Activated CD4-positive, alpha-beta T cell treated with anti-CD3 and anti-CD28 coated beads for 4 hours (primary cell): ENCODE measurements around the gene MAN1C1.
"Not testable (repeated sequence)": the region's sequence is repeated elsewhere in the genome, so short reads cannot be mapped to it uniquely, and the experiment has no call there.

Experiments
- DNase-seq, 2 donors: peaks; one replicate each; pipeline ENCODE4 v3.0.0-alpha.2; 2020

MAN1C1 gene

DNA sequence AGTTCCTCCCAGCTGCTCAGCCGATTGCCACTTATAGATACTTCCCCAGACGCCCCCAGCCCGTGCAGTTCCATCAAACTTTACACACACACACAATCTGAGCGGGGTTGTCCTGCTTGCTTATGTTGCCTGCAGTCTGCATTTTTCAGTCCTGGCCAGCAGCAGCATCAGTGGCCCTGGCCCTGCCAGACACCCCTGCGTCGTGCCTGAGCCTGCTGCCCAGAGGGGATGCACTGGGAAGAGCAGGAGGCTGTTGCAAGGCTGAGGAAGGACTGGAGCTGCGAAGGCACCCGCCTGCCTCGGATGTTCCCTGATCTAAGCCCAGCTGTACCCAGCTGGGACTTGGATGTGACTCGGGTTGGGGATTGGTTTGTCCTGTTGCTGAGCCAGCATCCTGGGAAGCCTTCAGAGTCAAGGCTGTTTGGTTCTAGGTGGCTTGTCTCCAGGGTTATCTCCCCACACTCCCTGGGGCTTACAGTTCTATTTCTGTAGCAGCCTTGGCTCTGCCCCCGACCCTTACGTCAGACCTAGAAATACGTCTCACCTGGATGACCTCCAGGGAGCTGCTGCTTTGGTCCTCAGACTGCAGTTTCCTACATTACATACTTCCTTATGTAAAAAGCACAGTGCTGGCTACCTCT lies 42.3 kb downstream of the MAN1C1 start:
- DNase-seq, result no peak

DNA sequence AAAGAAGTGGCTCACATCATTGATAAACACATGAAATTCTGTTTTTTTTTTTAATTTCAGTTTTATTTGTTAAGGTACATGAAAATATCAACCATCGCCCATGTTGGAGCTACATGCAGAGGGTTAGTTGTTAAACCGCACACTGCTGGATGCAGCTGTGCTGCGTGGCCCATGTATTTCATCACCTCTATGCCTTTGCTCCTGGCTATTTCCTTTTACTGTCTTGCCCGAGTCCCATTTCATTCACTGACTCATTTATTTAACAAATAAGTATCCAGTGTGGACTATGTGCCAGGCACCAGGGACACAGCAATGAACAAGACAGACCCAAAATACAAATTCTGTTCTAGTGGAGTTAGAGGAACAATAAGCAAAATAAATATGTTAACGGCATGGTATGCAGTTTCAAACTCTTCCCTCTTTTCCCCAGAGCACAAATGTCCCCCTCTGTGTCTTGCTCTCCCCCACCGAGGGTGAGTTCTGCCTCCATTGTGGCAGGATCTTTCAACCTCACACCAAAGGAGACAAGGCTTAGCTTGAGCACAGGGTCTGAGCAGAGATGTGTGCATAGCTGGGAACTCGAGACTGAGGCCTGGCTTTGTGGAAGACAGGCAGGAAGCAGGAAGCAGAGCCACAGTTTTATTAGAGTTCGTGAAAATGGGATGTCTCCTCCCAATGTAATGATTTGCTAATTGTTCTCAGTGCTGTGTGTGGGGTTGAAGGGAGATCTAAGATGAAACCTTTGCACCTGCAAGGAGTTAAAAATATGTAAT lies 44.6 kb downstream of the MAN1C1 start:
- no peak for DNase-seq

DNA sequence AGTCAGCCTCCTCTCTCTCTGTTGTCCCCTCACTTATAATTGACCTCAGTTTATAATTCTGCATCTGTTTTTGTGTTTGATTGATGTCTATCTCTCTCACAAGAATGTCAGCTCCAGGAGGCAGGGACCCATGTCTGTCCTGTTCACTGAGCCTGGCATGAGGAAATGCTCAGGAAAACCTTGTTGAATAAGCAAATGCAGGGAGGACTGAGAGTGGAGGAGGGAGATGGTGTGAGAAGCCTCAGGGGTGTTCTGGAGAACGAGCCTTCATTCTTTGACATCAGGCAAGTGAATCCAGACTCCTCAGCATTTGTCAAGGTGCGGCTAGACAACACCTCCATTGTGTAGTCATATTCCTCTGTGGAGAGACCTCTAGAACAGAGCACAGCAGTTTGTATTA lies 45.5 kb downstream of the MAN1C1 start:
- no peak for DNase-seq

DNA sequence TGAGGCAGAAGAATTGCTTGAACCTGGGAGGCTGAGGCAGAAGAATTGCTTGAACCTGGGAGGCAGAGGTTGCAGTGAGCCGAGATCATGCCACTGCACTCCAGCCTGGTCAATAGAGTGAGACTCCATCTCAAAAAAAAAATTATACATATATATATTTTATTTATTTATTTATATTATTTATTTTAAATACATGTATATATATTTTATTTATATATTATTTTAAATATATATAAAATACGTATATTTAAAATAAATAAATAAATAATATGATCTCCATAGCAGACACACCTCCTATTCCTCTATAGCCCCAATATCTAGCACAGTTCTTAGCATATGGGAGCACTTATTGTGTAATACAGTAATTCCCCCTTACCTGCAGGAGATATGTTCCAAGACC lies 46.4 kb downstream of the MAN1C1 start:
- DNase-seq, result not testable (repeated sequence)

DNA sequence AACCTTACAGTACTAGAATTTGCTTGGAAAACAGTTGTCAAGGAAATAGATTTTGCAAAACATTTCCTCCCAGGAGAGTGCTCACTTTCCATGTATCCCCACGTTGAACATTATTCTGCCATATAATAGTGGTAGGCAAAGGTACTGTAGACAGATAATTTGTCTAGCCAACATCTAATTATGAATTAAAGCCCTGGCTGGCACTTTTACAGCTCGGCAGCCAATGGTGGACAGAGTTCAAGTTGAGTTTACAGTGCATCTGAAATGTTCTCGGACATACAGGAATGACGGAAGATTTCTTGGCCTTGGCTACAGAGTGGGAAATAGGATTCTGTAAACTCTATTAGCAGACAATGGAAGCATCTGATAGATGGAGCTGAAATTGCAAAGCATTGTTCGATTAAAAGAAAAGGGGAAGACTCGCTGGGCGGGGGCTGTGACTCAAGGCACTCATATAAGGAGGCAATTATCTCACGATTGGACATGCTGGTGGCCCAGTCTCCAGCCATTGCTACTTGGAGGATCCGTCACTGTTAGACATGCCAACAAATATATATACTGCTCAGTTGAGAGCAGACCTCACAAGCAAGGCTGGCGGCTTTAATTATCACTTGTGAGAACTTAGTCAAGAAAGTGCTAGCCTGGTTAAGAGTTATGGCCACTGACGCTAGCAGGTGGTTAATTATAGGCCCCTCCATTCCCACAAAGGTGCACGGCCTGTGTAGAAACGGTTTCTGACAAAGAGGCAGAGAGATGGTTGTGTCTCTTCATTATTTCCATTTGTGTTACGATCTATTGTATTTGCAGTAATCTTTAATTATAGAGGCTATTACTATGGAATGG lies 48.0 kb downstream of the MAN1C1 start:
- no peak for DNase-seq

DNA sequence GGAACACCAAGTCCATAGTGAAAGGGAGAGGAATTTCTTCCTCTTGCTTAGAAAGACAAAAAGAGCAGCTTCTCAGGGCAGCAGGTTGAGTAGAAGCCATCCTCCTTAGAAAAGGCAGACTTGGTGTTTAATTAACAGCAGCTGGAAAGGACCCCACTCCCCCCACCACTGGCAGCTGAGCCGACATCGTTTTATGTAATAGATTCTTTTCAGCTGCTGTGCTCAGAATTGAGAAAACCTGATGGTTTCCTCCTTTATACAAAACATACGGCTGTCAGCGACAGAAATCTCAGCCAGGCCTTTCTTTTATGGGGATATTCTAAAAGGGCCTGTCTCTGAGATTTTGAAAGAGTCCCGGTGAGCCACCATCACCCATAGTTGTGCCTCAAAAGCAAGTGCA lies 49.9 kb downstream of the MAN1C1 start:
- DNase-seq, result no peak

DNA sequence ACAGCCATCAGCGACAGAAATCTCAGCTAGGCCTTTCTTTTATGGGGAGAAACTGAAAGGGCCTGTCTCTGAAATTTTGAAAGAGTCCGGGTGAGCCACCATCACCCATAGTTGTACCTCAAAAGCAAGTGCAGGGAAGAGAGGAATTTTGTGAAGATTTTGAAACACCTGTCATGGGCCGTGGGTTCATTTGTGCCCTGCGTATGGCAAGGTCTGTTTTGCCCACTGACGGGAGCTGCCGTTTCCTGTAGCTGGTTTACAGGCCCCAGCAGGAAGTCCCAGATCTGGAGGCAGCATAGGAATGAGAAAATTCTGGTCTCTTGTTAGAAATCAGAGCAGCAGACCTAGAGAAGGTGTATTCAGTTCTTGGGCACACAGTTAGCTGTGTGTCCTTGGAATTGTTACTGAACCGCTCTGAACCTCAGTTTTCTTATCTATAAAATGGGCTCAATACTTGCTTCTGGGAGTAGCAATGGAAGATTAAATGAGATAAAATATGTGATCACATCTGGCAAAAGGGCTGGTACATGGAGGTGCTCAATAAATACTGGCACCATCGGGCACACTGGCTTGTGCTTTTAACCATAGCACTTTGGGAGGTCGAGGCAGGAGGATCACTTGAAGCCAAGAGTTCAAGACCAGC lies 52.5 kb downstream of the MAN1C1 start:
- no peak for DNase-seq

DNA sequence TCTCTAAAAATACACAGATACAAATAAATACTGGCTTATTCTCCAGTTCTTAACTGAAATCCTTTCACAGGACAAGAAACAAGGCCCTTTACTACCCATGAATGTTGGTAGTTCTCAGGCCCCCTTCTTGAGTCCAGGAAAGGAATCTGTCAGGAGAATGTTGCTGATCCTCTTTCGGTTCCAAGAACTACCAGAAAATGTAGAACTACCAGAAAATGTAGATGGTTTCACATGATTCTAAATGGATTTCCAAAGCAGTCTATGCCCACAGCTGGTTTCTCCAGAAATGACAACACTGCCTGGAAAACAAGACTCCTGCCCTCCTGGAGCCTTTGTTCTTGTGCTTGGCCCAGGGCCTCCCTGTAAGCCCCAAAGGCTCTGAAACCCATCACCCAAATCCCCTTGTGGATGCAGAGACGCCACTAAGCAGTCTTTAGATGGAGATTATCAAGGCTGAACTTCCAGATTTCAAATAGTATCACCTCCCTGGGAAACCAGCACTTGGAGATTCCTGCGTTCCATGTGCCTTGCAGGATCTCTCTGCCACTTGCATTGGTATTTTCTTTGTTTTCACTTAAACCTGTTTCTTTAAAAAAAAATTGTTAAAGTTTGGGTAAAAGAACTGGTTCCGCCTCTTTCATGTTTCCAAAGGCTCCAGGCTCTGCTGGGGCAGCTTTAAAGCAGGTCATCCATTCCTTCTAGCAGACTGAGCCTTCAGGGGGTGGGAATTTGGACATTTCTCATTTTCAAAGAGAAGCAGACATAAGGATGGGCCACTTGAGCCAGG lies 53.4 kb downstream of the MAN1C1 start:
- DNase-seq, result no peak

DNA sequence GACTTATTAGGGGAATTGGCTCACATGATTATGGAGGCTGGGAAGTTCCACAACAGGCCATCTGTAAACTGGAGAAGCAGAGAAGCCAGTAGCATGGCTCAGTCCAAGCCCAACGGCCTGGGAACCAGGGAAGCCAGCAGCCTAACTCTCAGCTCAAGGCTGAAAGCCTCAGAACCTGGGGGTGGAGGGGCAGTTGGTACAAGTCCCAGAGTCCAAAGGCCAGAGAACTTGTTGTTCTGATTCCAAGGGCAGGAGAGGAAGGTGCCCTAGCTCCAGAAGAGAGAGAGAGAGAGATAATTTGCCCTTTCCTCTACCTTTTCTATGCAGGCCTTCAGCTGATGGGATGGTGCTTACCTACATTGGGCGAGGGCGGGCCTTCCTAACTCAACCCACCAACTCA lies 55.3 kb downstream of the MAN1C1 start:
- DNase-seq, result no peak

DNA sequence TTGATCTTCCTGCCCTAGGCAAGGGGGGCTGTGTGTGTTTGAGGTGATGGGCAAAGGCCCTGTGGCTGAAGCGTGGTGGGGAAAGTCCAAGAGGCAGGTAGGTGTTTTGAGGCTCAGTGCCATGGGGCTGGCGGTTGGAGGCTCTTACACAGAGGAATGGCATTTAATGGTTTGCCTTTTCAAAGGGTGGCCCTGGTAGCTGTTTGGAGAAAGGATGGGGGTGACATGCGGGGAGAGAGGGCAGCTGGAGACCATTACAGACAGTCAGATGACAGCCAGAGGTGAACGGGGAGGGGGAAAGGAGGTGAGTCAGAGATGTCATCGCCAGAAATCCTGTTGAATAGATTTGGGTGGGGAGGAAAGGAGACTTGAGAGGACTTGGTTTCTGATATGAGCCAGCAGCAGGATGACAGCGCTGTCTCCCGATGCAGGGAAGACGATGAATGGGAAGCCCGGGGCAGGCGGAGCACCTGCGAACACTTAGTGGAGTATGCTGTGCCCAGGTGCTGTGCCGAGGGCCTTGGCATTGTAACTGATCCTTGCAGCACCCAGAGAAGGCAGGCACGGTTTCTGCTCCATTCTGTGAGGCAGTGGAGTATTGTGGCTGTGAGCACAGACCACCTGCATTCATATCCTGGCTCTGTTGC lies 56.3 kb downstream of the MAN1C1 start:
- no peak for DNase-seq

DNA sequence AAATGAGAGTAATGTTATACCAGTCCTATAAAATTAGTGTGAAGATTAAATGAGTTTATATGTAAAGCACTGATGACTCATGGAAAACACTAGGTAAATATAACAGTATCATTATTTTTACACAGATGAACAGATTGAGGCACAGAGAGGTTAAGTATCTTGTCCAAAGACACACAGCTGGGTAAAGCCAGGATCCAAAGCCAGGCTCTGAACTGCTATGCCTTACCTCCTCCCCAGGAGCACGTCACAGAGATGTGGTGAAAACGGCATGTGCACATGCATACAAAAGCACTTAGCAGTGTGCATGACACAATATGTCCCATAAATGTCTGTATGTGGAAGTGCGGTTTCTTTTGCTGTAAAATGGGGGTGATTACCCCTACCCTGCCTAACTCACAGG lies 56.9 kb downstream of the MAN1C1 start:
- no peak for DNase-seq

DNA sequence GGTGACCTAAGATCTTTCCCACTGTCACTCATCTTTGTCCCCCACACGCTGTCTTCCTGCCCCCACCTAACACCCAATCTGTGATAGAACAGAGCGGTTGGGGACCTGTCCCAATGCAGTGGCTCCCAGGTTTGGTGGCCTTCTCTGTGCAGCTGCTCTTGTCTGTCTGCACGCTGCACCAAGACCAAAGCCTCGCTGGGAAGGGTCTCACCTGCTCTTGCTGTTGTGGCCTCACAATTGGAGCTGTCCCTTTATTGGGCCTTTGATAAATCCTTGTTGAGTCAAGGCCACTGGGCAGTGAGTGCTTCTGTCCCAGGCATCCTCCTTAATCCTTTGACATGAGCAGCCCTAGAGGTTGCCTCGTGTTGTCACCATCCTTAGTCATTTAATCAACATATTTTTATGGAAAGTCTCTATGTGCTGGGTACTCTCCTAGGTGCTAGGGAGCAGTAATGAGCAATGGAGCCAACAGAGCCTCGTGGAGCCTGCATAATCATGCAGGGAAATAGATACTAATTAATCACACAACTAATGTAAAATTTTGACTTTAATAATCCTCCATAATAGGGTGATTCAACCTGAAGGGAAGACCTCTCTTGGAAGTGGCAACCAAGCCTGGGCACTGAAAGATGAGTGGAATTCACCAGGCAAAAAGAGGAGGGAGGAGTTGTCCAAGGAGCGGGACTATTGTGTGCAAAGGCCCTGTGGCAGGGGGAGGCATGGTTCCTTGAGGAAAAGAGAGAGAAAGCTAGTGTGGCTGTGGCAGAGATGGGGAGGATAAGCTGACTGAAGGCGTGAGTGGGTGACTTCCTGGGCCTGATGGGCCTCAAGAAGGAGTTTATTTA lies 57.6 kb downstream of the MAN1C1 start:
- DNase-seq, result no peak

DNA sequence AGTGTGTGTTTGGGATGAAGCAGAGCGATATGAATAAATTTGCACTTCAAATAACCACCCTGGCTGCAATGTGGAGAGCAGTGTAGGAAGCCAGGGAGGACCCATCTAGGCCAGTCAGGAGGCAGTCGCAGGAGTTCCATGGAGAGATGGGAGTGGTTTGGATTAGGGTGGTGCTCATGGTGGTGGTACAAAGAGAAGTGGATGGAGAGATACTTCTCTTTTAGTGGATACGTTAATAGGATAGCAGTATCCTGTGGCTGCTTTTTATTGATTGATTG lies 58.2 kb downstream of the MAN1C1 start:
- no peak for DNase-seq

DNA sequence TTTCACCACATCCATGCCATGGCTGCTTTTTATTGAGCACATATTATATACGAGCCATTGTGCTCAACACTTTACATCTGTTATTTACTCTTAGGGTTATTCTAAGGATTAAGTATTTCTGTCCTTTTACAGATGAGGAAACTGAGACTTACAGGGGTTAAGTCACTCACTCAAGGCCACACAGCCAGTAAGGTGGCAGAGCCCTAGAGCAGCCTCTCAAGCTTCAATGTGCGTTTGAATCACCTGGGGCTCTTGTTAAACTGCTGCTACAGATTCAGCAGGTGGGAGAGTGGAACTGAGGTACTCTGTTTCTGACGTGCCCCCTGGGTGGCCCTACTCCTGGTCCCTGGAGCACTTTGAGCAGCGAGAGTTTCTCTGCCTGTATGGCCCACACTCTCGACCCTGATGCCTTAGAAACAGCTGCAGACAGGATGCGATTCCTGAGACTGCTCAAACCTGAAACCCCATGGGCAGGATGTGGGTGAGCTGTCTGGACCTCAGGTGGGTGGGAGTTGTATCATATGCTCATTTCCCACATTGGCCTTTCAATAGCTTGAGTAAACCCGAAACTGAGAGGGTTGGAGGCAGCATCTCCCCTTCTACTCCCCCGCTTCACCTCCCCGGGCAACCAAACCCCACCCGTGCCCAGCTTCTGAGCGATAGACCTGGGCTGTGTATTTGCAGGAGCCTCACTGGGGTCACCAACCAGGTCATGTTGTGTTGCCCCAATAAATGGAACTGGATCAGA lies 59.3 kb downstream of the MAN1C1 start:
- DNase-seq, result peak; percentile 75 to 77

DNA sequence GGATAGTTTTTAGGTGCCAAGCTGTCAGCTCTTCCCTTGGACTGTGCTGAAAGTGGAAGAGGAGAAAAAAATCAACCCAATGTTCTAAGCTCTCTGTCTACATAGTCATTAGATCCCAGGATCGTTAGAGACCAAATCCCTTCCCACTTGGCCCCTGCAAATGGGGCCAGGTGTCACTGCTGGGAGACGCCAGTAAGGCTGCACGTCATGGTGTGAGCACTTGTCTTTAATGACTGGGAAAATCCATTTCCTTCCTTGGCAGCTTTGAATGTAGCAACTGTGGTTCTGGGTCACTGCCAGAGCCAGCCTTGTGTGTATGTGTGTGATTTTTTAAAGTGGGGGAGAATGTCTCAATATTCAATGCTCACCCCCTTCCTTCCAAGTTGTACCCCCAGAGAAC lies 59.9 kb downstream of the MAN1C1 start:
- DNase-seq, result no peak

DNA sequence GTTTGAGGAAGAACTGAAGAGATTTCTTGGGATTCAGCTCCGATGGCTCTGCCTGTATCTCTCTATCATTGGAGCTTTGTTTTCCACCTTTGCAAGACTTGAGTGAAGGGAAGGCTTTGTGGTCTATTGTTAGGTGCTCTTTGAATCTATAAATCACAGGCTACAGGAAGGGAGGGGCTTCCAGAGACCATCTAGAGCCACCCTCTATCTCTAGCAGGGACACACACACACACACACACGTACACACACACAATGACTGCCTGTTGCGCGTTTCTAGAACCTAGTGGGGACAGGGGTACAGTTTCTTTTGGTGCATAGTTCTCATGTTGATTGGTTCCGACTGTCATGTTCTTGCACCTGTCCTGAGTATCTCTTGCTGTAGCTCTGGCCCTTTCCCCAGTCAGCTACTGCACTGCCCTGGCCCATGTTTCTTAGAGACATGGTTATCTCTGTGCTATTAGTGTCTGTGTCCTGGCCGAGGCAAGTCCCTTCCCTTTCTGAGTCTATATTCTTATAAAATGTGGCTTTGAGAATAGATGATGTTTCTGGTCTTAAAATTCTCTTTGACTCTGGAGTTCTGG lies 60.7 kb downstream of the MAN1C1 start:
- DNase-seq, result no peak

DNA sequence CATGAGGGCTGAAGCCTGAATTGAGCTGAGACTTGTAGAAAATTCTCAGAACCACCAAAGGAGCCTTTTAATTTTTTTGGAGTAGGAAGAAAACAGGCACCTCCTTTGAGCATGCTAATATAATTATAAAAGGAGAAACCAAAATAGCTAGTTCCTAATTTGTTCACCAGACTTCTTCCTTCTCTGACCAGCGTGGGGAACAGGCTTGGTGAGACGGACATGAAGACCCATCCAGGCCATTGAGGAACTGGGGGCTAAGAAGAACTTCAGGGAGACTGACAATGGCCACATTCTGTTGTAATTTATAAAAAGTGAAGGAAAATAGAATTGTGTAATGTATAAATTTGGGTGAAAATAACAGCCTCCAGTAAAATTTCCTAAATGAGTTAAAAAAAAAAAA lies 62.6 kb downstream of the MAN1C1 start:
- no peak for DNase-seq

DNA sequence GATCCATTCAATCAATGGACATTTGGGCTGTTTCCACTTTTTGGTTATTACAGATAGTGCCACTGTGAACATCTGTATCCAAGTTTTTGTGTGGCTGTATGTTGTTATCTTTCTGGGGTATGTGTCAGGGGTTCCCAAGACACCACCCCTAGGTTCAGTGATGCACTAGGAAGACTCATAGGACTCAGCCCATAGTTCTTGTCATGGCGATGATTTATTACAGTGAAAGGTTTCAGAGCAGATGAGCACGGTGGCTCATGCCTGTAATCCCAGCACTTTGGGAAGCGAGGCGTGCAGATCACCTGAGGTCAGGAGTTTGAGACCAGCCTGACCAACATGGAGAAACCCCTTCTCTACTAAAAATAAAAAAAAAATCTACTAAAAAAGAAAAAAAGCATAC lies 64.1 kb downstream of the MAN1C1 start:
- DNase-seq, result no peak

DNA sequence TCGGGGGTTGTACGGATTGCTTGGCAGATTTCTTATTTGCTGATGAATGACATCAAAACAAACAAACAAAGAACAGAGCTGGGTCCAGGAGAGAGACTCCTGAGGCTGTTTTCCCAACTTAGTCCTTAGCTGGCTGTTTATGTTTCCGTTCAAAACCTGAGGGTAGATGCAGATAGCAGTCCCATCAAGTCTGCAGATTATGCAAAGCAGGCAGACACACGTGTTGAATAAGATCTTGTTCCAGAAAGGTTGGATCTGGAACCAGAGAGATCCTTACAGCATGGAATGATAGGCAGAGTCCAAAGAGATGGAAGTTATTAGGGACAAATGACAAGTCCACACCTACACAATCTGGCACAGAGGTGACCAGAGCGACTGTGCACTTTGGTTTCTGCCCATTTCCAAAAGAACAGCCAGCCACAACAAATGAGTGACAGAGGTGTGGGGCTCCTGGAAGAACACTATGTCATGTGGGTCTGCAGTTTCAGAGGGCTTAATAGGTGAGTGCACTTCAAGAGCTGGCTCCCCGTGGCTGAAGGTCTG lies 65.5 kb downstream of the MAN1C1 start:
- DNase-seq, result no peak

DNA sequence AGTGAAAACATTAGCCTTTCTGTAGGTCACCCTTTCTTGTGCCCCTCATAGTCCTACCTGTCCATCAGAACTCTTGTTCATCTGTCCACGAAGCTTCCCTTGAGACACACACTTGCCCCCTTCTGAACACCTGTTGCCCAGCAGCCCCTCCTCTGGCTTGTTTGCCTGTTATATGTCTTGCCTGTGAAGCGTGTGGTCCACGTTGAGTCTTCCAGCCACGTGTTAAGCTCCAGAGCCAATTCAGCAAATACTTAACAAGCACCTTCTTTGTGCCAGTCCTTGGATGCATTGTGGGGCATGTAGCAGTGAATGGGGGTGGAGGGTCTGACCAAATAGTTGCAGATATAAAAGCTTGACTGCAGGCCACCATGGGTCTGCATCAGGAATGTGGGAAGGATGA lies 66.6 kb downstream of the MAN1C1 start:
- no peak for DNase-seq
